Cardiac septum (tissue), 1 donor: ENCODE results near the gene PRXL2C. TPM values are rescaled to one million over a fixed set of nuclear protein-coding genes. Genes with fewer than 3 reads are reported as not detected.
"Not testable (repeated sequence)": the region's sequence is repeated elsewhere in the genome, so short reads cannot be mapped to it uniquely, and the experiment has no call there.

Source experiments
- DNase-seq: peaks from one replicate; pipeline ENCODE4 v3.0.0-alpha.2; 2020; ENCODE audit warnings: low spot score
- intact Hi-C: fragments of 100-400 bp; cut with DNase I; formaldehyde crosslinking; loops from one replicate; pipeline ENCODE4 v1.14.0; 2022
- total RNA-seq: library from RNA; stranded (reverse); fragmentation: NEBNext Ultra II Directional; extraction: Animal tissue kit (Norgen Biotek cat#: 25700); gene quantifications from one replicate; pipeline ENCODE4 v1.2.1, GENCODE V29; 2021
- donor health status: DM: no; HTN: no; CAD: no.

PRXL2C gene
- total RNA-seq, 1 donor from 2014 or later, result 18.0 TPM

DNA sequence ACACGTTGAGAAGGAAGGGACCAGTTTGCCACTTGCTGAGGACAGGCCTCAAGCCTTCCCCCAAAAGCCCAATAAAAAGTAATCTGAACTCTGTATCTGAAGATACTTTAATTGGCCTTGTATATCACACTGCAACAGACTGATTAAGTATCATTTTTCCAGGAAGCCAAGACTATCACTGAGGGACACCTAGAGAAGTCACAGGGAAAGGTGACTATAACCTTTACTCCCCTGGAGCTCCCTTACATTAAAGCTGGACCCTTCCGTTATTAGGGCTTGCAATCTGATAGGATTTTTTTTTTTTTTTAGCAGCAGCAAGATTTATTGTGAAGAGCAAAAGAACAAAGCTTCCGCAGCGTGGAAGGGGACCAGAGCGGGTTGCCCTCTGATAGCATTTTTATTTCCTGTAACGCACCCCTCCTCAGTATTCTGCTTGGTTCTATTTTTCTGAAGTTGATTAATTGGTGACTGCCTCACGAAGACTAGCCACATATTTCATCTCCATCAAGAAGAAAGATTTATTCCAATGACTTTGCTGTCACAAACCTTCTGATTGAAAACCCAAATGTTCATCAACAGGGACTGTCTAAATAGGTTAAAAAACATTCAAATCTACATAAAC, 38.2 kb downstream of the PRXL2C start:
- no peak for DNase-seq
- intact Hi-C loops, result loop anchor here (5.0 kb wide), 4 partner anchors 50 to 200 kb away; partner anchors contain the start of genes HABP4 and ZNF367

DNA sequence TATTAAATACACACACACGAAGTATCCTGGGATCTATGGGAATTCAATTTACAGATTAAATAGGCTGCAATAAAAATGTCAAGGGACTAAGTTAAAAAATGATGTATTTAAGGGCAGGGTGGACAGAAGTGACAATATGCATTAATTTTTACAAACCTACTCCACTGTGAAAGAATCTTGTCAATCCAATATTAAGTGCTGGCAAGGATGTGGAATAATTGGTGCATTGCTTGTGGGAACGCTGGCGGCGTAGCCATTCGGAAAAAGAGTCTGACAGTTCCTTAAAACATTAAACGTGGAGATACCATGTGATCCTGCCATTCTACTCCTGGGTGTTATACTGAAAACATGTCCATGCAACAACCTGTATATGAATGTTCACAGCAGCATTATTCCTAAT, 39.7 kb downstream of the PRXL2C start:
- intact Hi-C loops, result loop anchor here (5.0 kb wide), 4 partner anchors 48 to 198 kb away; partner anchors contain the start of genes HABP4 and ZNF367
- no peak for DNase-seq

DNA sequence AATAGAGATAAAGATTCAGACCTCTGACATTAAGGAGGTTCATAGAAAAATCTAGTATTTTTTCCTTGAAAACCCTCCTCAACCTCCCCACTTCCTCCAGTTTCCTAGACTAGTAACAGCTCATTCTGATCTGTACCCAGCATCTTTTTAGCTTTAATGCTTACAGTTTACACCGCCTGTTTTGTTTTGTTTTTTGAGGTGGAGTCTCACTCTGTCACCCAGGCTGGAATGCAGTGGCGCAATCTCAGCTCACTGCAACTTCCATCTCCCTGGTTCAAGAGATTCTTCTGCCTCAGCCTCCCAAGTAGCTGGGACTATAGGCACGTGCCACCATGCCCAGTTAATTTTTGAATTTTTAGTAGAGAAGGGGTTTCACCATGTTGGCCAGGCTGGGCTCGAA, 40.5 kb downstream of the PRXL2C start:
- DNase-seq, result not testable (repeated sequence)
- intact Hi-C loops, result loop anchor here (5.0 kb wide), 4 partner anchors 47 to 197 kb away; partner anchors contain the start of genes HABP4 and ZNF367

DNA sequence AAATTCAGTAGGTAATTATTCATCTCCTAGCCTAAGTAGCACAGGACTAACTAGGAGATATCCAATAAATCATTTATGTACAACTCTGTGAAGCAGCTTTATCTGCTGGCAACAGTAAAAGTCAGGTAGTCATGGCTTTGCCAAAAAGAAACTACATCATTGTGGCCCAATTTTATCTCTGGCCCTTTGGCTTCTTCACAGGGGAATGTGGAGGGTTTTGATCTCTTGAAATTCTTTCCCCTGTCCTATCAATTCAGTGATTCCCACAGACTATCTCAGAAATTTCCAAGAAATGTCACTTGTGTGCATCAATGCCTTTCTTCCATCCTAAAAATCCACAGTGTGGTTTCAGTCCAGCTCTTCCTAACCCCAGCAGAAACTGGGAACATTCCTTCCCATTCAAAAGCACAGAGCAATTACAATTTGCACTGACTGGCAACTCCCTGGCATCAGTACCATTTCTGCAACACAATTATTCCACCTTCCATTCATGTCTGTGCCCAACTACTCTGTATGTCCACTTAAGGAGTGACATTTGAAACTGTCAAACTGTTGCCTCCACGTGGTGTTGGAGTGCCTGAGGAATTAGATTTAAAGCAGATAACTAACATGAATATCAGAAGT, 42.0 kb downstream of the PRXL2C start:
- no peak for DNase-seq
- intact Hi-C loops, result no loop called here

DNA sequence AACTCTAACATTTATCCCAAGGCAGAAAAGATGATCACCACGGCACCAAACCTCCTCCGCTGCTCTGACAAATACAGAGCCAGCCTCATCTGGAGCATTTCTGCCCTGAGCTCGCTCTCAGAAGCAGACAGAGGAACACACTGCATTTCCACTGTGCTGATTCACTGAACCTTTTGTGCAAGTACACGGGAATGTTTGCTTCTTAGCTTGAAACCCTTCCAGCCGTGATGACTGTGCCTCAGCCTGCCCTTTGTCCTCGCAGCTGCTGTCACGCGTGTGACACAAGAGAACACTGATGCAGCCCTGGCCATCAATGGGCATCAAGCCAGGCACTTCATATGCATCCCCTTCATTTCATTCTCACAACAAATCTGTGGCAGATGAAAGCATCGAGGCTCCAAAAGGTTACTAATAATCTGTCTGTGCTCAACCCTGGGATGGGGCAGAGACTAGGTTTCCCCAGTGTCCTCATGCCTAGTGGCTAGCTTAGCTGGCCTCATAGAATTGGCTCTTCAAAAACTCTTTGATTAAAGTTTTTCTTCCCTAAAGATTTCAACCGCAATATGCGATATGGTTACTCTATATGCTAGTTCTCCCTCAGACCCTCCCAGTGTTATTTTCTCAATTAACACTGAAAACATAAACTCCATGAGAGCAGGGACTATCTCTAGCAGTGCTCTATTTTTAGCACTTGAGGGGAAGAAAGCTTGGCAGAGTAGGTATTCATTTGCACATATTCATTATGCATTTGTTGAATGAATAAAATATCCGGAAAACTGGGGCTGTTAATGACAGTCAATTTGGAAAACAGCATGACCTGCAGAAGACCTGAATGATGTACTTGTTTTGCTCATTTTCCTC, 42.8 kb downstream of the PRXL2C start:
- intact Hi-C loops, result no loop called here
- DNase-seq, result no peak

DNA sequence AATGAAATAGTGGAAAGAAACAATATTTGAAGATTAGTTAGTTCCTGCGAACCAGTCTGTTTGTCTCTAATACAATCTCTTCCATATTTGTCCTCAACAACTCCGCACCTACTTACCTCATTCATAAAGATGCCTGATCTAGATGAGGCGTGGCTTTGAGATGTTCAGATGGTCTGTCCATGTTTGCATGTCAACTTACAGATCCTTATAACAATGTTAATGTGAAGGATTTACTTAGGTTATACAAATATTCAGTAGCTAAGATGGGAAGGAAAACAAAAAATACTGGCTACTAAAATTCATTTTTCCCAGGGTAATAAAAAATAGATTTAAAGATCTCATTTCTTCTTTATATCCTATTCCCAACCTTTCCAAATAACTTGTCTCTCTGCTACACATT, 43.8 kb downstream of the PRXL2C start:
- intact Hi-C loops, result no loop called here
- no peak for DNase-seq

DNA sequence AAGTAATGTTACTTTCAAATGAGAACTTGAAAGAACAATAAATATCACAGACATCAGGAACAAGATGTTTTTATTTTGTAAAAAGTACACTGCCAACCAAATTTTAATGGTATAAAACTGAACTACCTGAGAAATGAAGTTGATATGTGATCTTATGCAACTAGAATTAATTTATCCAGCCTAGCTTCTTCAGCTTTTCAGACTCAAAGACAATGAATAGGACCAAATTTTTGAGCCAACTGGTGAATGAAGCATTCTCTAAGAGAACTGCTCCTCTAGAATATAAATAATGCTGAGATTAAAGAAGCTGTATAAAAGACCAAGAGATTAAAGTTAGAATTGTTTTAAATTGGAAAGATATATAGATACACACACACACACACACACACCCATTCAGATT, 45.4 kb downstream of the PRXL2C start:
- intact Hi-C loops, result no loop called here
- DNase-seq, result no peak

DNA sequence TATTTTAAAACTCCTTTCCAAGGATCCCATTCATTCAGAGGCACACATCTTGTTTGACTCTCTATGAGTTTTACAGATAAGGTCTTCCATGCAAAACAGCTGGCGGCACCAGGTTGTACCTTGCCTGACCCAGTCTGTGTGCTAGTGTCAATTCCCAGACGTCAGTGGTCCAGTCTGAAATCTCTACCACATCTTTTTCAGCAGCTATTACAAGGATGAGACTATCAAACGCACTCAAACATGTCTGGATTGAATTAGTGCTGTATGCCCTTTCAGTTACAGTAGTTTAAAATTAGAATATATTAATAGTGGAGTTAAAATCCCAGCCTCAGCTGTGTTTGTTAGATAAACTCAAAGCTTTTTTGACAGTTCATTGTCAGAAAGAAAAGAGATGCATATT, 47.1 kb downstream of the PRXL2C start:
- DNase-seq, result no peak
- intact Hi-C loops, result no loop called here

DNA sequence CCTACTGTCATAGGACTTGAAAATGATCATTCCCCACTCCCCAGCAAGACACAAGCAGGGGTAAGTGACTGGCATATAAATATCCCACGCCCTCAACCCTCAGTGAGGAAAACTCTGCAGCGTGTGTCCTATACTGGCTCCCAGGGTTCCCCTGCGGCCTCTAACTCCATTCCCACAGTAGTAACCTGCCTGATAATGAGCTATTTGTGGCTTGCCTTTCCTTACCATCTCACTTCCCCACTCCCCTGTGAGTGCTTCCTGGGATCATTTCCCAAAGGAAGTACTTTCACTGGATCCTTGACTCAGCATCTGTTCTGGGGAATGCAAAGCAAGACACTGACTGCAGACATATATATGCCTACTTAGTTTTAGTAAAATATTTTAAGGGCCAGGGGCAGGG, 49.8 kb downstream of the PRXL2C start:
- intact Hi-C loops, result no loop called here
- no peak for DNase-seq

DNA sequence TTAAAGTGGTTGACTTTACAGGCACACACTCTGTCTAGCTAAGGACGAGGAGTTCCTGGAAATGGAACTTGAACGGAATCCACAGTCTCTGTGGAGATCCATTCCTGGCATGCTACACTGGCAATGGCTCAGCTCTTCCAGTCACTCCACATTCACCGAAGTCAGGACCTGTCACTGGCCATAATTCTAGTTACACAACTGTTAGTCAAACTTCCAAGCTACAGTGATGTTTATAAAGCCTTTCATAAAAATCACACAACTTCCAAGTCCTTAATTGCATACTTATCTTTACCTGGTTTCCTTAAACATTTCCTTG, 51.2 kb downstream of the PRXL2C start:
- no peak for DNase-seq
- intact Hi-C loops, result no loop called here

DNA sequence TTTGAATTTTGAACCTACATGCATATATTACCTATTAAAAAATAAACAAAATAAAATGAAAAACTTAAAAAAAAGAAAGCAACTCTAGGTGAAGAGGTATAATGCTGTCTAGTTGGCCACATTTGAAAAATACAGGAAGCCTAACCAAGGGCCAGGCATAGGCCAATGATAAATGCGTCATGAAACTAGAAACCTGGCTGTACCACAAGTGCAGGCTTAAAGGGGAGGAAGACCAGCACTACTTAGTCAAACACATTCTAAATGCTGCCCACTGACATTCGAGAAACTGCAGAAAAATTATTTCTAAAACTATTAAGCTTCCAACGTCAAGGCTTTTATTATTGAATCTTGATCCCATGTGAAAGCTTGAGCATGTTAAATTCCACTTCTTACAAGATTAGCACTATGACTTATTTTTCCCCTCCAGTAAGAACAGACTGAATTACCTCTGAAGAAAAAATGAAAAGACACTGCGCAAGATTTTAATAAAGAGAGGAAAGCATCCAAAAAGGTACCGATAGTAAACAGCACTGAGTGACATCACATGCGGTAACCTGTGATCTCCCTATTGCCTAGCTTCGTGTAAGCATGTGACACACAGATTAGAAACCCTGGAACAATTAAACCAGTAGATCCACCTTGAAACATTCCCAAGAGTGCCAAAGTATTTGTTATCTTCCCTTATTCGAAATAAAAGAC, 51.7 kb downstream of the PRXL2C start:
- no peak for DNase-seq
- intact Hi-C loops, result no loop called here

DNA sequence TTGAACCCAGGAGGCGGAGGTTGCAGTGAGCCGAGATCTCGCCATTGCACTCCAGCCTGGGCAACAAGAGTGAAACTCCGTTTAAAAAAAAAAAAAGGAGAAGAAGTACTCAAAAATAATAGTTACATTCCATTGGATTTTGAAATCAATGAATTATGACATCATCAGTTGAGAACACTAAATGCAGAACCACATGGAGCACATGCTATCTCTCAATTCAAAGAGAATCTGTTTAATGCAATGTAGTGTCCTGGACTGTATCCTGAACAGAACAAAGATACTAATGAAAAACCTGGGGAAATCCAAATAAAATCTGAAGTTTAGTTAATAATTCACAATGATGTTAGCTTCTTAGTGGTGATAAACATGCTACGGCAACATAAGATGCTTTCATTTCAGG, 55.8 kb downstream of the PRXL2C start:
- DNase-seq, result no peak
- intact Hi-C loops, result no loop called here

DNA sequence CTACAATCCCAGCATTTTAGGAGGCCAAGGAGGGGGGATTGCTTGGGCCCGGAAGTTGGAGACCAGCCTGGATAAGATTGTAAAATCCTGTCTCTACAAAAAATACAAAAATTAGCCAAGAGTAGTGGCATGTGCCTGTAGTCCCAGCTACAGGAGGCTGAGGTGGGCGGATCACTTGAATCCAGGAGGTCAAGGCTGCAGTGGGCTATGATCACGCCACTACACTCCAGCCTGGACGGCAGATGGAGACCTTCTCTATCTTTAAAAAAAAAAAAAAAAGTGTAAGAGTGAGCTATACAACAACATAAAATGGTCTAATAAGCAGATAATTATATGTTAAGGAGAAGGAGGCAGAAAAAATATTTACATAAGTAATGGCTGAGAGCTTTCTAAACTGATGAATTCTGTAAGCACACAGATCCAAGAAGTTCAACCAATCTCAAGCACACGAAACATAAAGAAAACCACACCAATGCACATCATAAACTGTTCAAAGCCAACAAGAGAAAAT, 58.5 kb downstream of the PRXL2C start:
- intact Hi-C loops, result no loop called here
- DNase-seq, result no peak

Other genes with a start within 250 kb of the PRXL2C start
- 2.1 TPM for gene ZNF367, start 236.9 kb downstream of the PRXL2C start, total RNA-seq
- gene HABP4, start 205.1 kb downstream of the PRXL2C start, total RNA-seq, result 29.7 TPM
- gene CDC14B, start 35.5 kb downstream of the PRXL2C start, total RNA-seq, result 25.5 TPM
- gene ZNF510, start 122.8 kb upstream of the PRXL2C start, total RNA-seq, result 8.3 TPM
- 3.0 TPM for gene ZNF782, start 199.2 kb upstream of the PRXL2C start, total RNA-seq